AG09309 (cell line): ENCODE results near the gene PPDPF.

ENCODE experiments used
- DNase-seq: peaks from one replicate; pipeline ENCODE4 v3.0.0-alpha.2; 2010; ENCODE audit warnings: low read depth
- H3K4me3 ChIP-seq: 2 replicates; pipeline ENCODE4 v1.5.1; 2011; ENCODE audit warnings: mild to moderate bottlenecking, low read depth, low read length, moderate library complexity; ENCODE audit not compliant: control insufficient read depth
- CTCF ChIP-seq: IDR thresholded peaks from 2 replicates; pipeline ENCODE4 v1.5.1; 2011; ENCODE audit warnings: mild to moderate bottlenecking, low read depth, low read length, inconsistent platforms; ENCODE audit not compliant: insufficient read depth, control insufficient read depth; ENCODE audit errors: missing control alignments

PPDPF gene

DNA sequence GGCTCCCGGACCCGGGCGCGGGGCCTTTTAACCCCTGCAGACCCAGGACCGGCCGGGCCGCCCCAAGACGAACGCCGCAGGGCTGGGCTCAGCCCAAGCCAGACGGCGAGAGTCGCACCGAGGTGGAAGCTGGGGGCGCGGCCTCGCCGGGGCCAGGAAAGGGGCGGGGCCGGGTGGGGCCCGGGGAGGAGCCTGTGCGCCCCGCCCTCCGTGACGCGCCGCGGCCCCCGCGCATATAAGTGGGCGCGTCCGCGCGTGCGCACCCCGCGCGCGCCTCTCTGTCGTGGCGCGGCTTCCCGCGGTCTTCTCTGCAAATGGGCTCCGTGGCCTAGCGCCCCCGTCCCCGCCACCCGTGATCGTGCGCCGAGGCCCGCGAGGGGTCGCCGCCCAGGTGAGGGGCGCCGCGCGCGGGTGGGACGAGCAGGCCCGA lies at the start of gene PPDPF:
PPDPF (plus strand) TSS at position 262 of the 430 bp plus-strand sequence. CDS start 544 bp downstream, outside the sequence.
- H3K4me3 ChIP-seq: peak within 1 kb of the TSS; percentile 90
- no peak for TF ChIP-seq CTCF
- no peak for DNase-seq

DNA sequence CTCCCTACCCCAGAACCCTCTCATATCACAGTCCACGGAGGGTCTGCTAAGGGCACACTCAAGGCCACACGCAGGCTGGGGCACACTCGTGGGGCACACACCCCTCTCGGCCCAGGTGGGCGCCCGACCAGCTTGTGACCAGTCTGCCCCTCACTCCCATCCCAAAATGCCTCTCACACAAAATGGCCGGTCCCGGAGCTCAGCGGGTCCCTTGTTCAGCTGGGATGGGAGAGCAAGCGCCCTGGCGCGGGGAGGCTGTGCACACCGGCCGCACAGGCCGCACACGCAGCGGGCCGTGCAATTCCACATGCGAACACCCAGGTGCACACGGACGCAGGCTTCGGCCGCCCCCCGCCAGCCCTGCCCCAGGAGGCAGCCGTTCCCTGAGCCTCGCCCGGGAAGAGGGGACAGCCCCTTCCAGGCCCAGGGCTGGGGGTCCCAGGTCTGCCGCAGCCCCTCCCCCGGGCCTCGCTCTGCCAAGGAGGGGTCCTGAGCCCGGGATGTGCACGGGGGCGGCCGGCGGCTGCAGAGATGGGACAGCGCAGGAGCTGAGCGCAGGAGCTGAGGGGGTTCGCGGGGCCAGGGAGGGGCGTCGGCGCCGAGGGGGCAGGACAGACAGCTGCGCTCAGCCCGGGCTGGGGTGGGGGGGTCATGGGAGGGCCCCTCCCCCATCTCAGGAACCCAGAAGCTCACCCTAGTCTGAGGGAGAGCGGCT lies 49.4 kb upstream of the PPDPF start:
- no peak for TF ChIP-seq CTCF
- DNase-seq: no peak
- no peak overlapping the region for H3K4me3 ChIP-seq

GRCh38 chr20:63471717-63471980 lies 48.9 kb upstream of the PPDPF start:
- TF ChIP-seq CTCF: no peak
- DNase-seq: no peak
- H3K4me3 ChIP-seq: no peak overlapping the region

DNA sequence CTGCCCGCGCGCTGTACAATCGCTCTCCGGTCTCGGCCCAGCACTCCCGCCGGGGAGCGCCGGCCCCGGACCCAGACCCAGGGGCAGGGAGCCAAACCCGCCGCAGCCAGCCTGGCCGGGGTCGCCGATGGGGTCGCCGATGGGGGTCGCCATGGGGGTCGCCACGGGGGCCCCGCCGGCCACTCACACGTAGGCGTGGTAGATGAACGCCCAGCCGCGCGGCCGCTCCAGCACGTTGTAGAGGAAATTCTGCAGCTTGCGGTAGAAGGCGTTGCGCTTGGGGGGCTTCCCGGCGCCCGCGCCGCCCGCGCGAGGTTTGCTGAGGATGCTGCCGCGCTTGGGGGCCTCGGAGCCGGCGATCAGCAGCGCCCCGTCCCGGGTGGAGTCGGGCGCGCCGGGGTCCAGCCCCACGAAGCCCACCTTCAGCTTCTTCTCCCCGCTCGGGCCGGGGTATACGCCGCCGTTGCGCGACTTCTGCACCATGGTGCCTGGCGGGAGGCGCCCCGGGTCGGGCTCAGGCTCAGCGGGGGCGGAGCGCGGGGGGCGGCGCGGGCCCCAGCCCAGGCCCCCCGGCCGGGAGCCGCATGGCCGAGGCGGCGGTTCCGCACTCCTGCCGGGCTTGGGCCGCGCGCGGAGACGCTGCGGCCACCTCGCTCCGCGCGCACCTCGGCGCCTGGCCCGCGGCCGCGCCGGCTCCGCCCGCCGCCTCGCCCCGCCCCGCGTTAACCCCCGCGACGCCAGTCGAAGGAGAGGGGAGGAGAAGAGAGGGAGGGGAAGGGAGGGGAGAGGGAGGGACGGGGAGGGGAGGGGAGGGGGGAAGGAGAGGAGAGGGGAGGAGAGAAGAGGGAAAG lies 48.4 kb upstream of the PPDPF start, which contains the start of gene KCNQ2:
KCNQ2 (minus strand) TSS at position 675 of the 851 bp plus-strand sequence; CDS start at position 483, 192 bp downstream.
- no peak for TF ChIP-seq CTCF
- no peak within 1 kb of the TSS for H3K4me3 ChIP-seq
- DNase-seq: no peak

DNA sequence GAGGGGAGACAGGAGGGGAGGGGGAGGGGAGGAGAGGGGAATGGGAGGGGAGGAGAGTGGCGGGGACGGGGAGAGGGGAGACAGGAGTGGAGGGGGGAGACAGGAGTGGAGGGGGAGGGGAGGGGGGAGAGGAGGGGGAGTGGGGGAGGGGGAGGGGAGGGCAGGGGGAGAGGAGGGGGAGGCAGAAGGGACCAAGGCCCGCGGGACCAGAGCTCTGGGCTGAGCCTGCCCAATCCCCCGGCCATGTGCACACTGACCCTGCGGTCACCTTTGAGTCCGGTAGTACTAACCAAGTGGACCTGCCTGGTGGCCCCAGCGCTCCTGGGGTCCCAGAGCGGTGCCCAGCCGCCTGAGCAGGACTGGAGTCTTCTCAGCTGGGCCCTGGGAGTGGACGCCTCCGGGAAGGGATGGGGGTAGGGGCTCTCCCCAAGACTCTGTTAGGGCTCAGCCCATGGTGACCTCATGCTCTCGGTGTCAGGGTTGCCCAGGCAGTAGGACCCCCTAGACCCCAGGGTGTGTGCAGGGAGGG lies 47.6 kb upstream of the PPDPF start:
- H3K4me3 ChIP-seq: no peak overlapping the region

More for the DNA sequence above, 47.6 kb upstream of the PPDPF start:
- DNase-seq: no peak
- no peak for TF ChIP-seq CTCF
